HTERT RPE-1 (cell line): ENCODE measurements around the gene TNFRSF1B.

Source experiments
- in situ Hi-C: fragments of 300-500 bp; cut with MboI; formaldehyde crosslinking; loops from 4 replicates; pipeline ENCODE4 v1.14.3; 2020; ENCODE audit warnings: low sequenced_read_pairs

TNFRSF1B gene

DNA sequence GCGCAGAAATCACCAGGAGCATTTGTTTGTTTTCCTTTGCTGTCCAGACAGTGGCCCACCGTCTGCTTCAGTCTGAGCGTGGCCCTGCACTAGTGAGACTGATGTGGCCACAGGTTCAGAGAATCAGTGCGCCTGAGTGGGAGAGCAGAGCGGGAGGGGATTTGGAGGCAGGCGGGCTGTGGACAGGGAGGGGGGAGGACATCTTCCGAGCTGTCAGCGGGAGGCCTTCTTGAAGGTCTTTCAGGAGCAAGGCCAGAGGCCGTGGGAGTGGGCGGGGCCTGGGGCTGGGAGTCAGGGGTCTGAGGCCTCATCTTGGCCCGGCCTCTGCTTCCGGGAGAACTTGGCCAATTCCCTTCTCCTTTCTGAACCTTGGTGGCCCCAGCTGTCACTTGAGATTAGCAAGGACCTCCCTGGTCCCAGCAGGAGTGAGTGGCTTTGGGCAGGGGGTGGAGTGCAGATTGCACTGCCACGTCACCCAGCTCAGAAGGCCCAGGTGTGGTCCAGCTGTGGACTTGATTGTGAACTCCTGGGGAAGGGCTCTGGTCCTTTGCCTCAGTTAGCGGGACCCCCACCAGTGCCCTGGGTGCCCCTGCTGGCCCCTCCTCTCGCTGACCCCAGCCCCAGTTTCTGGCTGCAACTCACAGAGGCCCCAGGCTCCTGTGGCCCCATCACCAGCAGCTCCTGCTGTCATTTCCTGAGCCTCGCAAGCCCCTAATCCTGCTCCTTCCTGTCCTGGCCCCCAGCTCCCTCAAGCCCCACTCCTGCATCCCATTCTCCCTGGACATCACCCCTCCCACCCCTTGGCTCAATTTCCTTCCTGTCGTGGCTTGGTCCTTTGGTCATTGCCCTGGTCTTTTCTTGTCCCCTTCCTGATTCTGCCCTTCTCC, 8.4 kb downstream of the TNFRSF1B start:
- in situ Hi-C loops: no loop called here

DNA sequence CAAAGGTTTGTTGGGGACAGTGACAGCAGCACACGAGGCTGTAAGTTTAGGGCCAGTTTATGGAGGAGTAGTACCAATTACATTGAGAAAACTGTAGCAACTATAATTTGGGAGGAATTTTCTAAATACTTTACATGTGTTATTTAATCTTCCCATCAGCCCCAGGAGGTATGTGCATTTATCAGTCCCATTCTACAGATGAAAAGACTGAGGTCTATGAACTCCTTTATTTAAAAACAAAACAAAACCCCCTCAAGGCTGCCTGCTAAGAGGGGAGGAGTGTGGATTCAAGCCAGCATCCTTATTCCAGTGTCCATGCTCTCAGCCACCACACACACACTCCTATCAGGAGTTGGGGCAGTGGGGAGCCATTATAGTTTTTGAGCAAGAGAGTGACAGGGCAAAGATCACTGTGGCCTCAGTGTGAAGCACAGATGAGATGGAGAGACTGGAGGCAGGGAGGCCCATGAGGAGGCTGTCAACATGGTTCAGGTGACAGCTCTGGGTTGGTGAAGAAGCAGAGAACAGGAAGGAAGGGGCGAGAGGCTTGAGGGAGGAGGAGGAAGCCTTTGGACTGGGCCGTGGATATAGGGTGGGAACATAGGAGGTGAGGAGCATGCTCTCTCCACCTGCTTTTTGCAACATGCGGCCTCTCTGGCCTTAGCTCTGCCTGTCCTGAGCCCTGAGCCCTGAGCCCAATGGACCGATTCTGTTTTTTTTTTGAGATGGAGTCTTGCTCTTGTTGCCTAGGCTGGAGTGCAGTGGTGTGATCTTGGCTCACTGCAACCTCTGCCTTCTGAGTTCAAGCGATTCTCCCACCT, 9.7 kb downstream of the TNFRSF1B start:
- in situ Hi-C loops: no loop called here

DNA sequence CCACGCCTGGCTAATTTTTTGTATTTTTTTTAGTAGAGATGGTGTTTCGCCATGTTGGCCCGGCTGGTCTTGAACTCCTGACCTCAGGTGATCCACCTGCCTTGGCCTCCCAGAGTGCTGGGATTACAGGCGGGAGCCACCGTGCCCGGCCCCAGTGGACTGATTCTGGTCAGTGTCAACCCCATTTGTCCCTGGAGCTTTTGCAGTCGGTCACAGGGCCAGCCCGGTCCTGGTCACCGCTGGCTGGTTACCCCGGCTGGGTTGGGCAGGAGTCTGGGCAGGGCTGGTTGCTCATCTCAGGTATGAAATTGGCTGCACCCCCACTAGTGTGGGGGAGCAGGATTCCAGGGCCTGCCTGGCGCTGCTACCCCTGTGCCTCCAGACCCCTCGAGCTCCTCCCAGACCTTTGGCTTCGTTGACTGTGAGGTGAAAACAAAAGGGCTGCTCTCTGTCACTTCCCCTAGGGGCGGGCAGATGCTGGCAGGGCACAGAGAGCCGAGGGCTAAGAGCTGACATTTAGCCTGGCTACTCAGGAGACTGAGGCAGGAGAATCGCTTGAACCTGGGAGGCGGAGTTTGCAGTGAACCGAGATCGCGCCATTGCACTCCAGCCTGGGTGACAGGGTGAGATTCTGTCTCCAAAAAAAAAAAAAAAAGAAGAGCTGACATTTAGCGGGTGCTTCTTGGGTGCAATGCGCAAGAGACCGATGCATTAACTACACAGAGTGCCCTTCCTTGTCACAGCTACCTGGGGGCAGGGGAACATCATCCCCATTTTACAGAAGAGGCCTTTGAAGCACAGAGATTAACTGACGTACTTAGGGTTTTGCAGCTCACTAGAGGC, 10.6 kb downstream of the TNFRSF1B start:
- in situ Hi-C loops: no loop called here

DNA sequence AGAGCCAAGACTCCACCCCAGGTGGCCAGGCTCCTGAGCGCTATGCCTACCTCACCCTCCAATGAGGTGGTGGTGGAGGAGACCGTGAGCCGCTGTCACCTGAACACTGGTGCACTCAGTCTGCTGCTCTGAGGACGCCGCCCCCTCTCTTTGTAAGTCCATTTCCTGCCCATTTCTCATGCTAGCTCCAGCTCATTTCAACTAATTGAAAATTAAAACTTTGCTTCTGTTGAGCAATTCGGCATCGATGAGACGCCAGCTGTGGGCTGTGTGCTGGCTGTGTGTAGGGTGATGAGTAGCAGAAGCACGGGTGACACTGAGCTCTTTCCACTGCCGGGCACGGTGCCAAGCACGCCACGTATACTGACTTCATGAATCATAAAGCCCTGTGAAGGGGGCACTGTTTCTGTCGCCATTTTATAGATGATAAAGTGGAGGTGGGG, 11.2 kb downstream of the TNFRSF1B start:
- in situ Hi-C loops: no loop called here

DNA sequence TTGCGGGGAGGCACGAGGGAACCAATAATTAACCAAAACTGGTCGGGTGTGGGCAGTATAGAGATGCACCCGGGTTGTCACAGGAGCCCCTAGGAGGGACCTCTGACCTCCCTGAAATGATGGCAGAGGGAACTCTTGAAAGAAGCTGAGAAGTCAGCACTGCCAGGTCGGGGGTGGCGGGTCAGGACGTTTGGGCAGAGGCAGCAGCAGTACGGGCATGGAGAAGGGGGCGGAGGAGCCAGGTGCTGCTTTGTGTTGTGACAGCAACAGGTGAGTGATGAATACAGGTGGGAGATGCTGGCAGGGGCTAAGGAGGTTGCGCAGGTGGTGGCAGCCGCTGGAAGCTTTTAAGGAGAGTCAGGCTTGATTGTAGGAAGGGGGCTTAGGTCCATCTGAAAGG, 11.7 kb downstream of the TNFRSF1B start:
- in situ Hi-C loops: no loop called here

DNA sequence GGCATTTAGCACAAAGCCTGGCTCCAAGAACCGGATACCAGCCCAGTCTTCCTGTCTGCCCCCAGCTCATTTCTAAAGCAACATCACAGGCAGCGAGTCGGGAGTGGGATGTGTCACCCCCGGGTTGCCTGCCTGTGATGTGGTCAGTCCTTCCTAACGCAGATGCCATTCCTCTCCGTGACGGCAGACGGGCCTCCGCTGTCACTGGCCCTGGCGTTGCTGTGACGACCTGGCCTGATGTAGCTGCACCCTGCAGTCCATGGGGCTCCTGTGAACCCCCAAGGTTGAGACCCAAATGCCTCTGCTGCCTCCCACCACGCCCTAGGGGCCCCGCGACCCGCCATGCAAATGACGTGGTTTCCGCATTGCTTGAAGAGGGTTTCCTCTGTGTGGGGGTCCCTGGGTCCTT, 12.3 kb downstream of the TNFRSF1B start:
- in situ Hi-C loops: no loop called here

DNA sequence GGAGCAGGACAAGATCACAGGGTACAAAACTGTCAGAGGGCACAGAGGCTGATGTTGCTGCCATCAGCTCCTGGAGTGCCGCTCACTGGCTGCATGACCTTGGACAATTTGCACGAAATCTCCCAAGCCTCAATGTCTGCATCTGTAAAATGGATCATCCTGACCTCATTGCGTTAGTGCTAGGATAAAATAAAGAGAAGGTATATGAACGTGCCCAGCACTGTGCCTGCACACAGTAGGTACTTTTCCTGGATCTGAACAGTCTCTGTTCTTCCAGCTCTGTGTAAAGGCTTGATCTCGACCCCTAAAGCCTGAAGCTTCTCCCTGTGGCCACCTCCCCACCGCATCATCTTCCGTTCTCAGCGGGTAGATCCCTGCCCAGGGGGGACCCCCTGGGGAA, 12.9 kb downstream of the TNFRSF1B start:
- in situ Hi-C loops: no loop called here

DNA sequence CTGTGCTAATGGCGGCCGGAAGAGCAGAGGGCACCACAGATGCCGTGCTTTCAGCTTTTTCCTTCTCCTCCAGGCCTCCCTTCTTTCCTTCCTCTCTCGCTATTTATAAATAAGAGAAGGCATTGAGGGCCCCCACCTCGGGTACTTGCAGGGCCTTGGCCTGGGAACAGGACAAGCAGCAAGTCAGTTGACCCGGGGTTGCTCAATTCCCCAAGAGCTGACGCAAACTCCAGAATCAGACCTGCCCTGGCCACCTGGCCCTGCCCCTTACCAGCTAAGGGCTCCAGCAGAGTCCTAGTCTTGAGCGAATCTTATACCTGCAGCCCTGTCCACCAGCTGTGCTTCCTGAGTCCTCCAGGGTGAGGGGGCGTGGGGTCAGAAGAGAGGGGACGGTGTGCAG, 13.5 kb downstream of the TNFRSF1B start:
- in situ Hi-C loops: no loop called here

DNA sequence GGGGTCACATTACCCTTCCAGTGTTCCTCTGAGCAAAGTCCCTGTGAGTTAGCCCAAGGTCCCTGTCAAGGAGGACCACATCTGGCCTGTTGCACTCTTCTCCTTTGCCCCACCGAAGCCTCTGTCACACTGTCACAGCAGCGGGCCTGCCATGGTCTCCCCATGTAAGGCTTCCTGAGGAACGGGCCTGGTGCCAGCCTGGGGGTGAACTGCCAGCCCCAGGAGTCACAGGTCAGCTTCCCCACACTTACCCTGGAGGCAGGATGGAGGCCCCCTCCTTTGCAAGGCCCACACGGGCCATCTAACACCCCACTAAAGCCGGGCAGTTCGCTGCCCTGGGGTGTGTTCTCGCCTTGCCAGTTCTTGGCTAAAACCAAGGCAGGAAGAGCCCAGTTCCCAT, 14.1 kb downstream of the TNFRSF1B start:
- in situ Hi-C loops: no loop called here

DNA sequence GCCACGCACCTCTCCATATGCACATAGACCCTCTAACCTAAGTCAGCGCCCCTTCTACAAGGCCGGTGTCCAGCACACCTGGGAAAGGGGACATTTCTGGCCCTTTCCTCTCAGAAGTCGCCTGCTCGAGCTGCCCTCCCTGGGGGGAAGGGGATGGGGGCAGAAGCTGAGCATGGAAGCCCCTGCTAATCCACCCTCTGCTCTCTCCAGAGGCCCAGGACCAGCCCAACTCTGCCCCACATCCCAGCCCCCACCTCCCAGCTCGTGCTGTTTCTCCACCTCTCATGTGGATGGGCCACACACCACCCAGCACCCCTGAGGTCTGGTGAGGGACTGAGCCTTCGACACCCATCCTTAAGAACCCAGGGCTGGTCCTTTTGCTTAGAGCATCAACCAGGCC, 14.8 kb downstream of the TNFRSF1B start:
- in situ Hi-C loops: no loop called here

DNA sequence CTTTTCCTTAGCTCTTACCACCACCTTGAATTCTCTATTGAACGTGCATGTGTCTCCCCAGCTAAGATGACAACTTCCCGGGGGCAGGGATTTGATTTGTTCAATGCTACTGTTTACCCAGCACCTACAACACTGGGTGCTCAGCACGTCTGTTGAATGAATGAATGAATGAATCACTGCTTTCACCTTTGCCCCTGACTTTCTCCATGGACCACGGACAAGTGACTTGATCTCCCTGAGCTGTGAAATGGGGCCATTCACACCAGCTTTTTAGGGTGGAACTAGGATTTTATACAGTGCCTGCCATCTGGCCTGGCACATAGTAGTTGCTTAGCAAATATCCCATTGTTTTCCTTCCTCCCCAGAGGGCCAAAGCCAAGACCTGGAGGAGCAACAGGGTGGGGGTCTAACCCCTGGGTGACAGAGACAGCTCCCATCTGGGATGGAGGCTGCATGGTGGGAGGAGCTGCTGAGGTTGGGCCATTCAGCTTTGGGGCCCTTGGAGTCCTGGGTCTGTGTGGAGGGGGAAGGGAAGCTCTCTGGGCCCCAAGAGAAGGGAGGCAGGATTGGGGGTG, 15.7 kb downstream of the TNFRSF1B start:
- in situ Hi-C loops: no loop called here

DNA sequence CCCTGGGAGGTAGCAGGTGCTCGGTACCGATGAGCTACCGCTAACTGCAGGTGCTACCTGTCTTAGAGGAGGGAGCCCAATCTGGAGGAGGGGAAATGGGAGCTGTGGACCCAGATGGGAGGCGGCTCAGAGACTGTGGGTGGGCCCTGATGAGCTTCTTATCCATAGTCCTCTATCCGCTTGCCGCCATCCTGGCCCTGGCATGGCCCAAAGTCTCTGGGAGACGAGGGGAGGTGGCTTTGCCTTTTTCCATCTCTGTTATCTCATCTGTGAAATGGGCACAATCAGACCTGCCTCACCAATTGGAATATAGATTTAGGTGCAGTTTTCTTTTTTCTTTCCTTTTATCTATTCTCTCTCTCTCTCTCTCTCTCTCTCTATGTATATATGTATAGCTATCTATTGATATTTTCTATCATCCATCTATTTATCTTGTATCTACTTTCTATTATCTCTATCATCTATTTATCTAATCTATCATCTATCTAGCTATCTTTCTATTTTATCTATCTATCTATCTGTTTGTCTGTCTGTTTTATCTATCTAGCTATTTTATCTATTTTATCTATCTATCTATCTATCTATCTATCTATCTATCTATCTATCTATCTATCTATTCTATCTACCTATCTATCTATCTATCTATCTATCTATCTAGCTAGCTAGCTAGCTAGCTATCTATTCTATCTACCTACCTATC, 16.5 kb downstream of the TNFRSF1B start:
- in situ Hi-C loops: no loop called here

DNA sequence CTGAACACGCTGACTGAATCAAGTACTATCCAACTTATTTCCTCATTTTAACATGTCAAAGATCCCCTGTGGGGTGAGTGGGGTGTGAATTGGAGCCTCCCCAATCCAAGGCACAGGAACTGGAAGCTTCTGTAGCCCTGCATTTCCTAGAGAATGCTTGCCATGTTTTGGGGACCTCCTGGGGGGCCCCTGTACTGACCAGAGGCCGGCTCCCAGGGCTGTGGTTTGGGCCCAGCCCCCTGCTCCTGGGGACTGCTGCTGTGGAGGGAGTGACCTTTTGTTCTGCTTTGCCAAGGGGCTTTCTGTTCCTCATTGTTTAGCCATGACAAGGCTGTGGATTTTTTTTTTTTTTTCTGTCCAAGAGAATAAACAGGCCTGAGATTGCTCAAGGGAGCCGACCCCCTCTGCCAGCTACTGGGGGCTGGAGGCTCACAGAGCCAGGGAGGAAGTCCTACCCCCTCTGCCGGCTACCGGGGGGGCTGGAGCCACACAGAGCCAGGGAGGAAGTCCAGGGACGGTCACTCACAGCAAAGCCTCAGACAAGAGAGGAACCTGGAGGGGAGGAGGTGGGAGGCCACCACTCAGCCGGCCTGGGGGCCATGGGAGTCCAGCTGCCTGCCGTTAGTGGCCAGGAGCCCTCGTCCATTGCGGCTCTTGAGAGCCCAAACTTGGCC, 17.4 kb downstream of the TNFRSF1B start:
- in situ Hi-C loops: no loop called here

DNA sequence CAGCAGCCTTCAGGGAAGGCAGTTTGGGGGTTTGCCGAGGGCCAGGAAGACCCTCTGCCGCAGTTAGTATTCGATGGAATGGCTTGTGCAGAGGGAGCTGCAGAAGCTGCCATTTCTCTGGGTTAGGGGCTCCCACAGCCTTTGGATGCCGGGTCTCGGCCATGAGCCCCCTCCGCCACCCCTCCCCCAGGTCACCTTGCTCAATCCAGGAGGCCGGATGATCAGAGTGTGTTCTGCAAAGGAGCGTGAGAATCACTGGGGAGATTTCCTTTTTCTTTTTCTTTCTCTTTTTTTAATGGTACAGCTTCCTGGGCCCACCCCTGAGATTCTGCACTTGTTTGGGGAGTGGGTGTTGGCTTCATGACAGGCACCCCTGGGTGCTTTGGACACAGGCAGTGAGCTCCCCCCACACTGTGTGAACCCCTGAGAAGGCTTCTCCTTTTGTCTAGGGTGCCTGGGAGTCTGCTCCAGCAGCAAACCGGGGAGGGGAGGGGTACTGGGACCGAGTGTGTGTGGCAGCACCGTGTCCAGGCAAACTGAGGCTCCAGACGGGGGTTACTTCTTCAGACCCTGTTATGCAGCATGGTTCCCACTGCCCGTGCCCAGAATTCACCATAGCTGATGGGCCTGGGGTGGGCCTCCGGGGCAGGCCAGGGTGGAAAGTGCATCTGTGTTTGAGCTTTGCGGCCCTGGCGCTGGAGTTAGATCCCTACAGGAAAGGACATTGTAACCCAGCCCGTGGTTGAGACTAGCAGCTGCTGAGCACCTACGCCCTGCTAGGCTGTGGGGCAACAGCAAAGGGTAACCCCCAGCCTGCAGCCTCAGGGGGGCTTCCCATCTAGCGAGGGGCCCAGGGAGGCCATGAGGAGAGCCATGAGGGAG, 18.5 kb downstream of the TNFRSF1B start:
- in situ Hi-C loops: no loop called here

DNA sequence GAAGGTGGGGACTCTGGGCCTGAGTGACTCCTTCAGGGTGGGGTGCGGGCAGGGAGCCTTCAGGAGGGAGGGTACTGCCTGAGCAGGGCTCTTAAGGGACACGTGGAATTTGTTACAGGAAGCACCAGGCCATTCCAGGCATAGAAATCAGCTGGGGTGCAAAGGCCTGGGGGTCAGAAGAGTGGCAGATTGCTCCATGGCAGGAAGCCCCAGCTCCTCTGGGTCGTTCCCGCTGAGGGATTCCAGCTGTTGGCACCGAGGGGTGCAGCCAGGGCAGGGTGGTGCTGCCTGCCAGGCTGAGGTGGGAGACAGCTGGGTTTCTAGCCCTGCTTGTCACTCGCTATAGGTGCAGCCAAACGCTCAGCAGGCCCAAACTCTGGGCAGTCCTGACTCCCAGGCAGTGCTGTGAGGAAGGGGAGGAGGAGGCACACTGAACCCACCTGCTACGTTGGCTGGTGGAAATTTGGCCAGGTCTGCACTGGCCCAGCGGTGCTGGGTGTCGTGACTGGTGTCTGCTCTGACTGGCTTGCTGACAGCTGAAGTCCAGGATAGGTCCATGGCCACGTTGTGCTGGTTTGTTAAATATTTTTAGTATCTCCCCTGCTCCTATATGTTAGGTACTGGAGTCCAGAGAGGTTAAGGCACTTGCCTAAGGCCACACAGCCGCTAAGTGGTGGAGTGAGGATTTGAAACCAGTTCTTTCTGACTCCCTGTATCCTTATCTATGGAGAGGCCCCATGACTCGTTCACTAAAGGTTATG, 19.3 kb downstream of the TNFRSF1B start:
- in situ Hi-C loops: no loop called here

DNA sequence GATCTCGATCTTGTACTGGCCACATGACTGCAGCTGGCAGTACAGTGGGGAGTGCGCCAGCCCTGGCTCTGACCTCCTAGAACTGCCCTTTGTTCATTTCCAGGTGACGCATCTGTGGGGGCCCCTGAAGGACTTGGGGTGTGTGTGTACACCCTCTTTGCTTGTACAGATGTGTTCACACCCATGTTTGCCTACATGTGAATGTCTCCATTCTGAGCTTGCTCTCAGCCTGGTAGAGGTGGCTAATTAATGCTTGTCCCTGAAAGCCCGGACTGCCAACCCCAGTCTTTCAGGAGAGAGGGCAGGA, 19.8 kb downstream of the TNFRSF1B start:
- in situ Hi-C loops: no loop called here

DNA sequence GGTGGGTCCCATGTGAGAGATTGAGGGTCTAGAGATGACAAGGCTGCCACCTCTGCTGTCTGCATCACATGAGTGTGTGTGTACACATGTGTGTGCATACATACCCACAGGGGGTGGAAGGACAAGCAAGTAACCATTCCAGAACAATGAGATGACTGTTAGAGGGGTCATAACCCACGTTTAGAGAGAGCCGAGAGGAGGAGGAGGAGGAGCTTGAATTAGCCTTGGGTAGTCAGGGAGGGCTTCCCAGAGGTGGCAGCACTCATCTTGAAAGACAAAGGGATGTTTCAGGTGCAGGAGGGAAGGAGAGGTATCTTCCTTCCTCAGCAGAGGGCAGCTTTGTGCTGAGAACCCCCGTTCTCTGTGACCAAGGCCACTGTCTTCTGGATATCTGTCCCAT, 21.3 kb downstream of the TNFRSF1B start:
- in situ Hi-C loops: no loop called here

DNA sequence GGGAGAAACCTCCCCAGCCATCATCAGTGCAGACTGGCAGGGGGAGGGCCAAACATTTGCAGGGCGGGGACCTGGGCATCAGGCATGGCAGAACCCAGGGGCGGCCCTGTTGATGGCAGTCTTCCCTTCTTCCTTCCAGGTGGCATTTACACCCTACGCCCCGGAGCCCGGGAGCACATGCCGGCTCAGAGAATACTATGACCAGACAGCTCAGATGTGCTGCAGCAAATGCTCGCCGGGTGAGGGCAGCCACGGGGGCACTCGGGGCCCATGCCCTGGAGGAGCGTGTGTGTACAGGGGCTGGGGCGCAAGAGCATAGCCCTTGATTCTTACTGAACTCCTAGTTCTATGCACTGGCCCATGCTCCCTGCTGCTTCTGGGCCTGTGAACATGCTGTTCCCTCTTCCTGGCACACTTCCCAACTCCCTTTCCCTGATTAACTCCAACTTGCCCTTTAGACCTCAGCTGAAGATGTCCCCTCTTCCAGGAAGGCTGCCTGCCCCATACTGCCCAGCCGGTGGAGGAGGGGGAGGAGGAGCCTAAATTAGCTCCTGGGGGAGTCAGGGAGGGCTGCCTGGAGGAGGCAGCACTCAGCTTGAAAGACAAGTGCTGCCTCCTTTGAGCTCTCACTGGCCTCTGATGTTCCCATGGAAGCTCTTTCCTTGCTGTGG, 22.0 kb downstream of the TNFRSF1B start:
- in situ Hi-C loops: no loop called here
